LNCAP (cell line): ENCODE data around the gene DNAH17.

ENCODE experiments used
- TF ChIP-seq, protein P1 (sequence below): fragments of 450-650 bp; IDR thresholded peaks from 2 replicates; pipeline ENCODE4 v1.5.1; 2017; ENCODE audit warnings: mild to moderate bottlenecking

The DNAH17 gene

DNA sequence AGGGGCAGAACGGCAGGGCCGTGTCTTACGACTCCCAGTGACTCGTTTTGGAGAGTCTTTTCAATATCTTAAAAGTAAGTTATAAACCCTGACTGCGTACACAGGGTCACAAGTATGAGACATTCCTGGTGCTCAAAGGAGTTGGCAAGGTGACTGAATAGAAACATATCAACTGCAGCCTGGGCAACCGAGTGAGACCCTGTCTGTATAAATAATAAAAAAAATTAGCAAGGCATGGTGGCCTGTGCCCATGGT lies 115.5 kb downstream of the DNAH17 start:
- TF ChIP-seq, protein P1, sequence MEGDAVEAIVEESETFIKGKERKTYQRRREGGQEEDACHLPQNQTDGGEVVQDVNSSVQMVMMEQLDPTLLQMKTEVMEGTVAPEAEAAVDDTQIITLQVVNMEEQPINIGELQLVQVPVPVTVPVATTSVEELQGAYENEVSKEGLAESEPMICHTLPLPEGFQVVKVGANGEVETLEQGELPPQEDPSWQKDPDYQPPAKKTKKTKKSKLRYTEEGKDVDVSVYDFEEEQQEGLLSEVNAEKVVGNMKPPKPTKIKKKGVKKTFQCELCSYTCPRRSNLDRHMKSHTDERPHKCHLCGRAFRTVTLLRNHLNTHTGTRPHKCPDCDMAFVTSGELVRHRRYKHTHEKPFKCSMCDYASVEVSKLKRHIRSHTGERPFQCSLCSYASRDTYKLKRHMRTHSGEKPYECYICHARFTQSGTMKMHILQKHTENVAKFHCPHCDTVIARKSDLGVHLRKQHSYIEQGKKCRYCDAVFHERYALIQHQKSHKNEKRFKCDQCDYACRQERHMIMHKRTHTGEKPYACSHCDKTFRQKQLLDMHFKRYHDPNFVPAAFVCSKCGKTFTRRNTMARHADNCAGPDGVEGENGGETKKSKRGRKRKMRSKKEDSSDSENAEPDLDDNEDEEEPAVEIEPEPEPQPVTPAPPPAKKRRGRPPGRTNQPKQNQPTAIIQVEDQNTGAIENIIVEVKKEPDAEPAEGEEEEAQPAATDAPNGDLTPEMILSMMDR = no peak

DNA sequence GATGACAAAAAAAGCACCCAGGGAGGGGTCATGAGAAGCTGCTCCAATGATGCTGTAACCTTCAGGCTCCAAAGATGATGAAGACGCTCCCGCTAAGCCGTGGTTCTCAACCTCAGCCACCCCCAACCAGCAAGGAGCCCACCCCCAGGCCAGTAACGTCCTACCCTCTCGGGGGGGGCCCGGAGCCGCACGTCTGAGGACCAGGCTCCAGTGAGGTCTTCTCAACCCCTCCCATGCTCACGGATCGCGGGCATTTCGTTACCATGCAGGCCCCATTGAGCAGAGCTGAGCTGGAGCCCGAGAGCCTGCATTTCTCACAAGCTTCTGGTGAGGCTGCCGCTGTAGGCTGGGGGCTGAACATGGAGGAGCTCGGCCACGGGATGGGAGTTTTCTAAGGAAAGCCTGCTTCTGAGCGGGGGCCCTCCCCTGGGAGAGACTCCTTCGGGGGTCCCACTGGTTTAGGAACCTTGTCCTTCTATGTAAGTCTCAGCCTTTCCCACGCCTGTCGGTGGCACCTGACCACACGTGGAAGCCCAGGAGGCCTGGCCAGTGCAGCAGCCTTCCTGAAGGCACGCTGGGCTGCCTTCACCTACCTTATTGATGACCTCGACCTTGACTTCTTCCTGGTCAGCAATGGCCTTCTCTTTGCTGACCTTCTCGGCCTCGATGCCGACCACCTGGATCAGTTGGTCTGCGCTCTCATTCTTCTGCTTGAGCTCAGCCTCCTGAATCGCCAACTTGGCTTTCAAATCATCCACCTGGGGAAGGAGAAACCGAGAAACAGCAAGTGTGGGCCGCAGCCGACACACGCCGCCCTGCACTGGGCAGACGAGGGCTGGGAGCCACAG lies 116.0 kb downstream of the DNAH17 start:
- TF ChIP-seq, protein P1 = no peak

DNA sequence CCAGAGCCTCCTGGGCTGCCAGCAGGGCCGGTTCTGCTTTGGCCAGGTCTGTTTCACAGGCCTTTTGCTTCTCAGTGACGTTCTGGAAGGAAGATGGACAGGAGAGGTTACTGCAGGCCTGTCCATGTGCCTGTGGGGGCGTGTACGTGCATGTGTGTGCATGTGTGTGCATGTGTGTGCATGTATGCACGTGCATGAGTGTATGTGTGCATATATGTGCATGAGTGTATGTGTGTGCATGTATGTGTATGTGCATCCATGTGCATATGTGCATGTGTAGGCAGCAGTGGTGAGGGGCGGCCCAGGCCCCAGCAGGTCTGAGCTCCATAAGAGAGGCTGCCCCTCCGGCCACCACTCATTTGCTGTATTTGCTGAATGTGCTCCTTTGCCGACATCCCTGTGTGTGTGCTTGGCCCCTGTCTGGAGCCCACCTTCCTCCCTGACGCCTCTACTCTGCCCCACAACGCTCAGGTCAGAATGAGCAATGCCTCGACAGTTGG lies 117.0 kb downstream of the DNAH17 start:
- TF ChIP-seq, protein P1 = no peak

DNA sequence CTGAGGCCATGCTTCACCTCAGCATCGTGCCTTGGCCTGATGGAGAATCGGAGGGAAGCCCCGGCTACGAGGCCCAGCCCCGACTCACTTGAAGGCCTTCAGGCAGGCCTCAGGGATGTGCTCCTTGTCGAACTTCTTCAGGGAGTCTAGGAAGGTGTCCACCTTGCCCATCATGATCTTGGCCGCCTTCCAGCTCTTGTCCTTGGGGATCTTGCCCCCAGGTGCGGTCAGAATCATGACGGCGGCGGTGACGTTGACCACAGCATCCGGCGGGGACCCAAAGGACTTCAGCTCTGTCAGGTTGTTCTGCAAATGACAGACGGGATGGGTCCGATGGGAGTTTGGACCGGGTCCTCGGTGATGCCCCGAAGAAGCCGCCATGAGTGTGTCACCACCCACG lies 117.5 kb downstream of the DNAH17 start:
- TF ChIP-seq, protein P1 = no peak

DNA sequence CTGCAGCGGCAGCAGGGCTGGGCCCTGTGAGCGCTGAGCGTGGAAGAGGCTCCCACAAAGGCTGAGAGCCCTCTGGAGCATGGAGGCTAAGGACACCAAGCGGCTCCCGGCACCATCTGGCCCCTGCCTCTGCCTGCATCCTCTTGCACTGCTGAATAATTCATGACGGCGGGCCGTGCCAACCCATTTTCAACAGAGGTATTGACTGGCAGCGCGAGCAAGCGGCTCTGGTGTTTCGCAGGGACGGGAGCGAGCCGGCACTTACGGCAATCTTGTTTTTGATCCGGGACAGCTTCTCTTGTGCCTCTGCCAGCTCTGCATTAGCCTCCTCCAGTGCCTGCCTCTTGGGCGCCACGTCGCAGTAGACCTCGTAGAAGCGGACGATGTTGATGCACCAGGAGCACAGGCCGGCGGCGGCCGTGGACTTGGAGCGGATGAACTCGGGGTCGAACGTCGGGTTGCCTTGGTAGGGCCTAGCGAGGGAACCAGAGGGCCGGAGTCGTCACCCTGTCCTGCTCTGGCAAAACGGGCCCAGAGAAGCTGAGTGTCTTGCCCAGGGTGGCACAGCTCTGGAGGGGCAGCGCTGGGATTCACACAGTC lies 118.4 kb downstream of the DNAH17 start:
- TF ChIP-seq, protein P1 = no peak

DNA sequence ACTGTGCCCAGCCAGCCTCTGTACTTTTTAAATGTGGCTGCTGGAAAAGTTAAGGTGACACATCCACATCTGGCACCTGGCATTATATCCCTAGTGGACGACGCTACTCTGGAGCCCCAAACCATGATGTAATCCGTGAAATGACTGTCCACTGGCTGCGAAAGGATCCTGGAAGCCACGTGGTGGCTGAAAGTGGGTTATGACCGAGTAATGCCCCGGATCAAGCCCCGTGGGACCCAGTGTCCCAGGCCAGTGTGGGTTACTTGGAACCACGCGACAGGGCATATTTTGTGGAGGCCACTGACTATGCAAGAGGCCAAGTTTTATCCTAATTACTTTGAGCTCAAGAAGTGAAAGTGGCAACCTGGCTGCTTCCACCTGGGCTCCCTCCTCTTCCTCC lies 119.1 kb downstream of the DNAH17 start:
- TF ChIP-seq, protein P1 = no peak

DNA sequence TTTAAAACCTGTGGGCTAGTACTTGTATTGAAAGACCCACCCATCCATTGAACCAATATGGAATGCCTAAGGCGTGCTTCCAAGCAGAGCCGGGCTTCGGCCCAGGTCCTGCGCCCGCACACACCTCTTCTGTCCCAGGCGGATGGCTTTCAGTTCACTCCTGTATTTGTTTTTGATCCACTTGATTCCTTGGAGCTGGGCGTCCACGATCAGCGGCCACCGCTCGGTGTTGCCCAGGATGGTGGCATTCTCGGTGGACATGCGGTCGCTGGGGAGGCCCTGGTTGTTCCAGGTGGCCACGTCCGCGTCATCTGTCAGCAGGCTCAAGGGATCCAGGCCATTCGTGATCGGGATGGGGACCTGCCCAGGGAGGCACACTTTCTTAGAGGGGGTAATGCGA lies 122.8 kb downstream of the DNAH17 start:
- TF ChIP-seq, protein P1 = no peak
